Measurements from ENCODE around the gene RAB5B.
A peak's percentile ranks its signal among the peaks of the same experiment; 100 is the strongest.

Gene RAB5B

GRCh38 chr12:55931780-55932550, 41.9 kb upstream of the RAB5B start:
- Histone ChIP-seq H3K4me3 (ENCODE audit: insufficient read depth, low read depth, low read length, poor library complexity, severe bottlenecking) (peak overlapping the region; percentile 82), H3K9me3 (ENCODE audit: control insufficient read depth, low read length) (no peaks in the 10 kb centered on the region), H3K27me3 (replicated peaks; ENCODE audit: control insufficient read depth, insufficient read depth, low read length, poor library complexity, severe bottlenecking) (no peaks in the 10 kb centered on the region), H3K36me3 (ENCODE audit: control insufficient read depth, insufficient read depth, low read length) (peaks cover 9% of the 10 kb centered on the region), H3K27ac (ENCODE audit: insufficient read depth, low read length, poor library complexity, severe bottlenecking) (peak overlapping the region; percentile 90), H3K4me1 (ENCODE audit: control insufficient read depth, insufficient read depth, low read length, poor library complexity, severe bottlenecking) (peaks cover 43% of the 10 kb centered on the region)
- DNase-seq: peak in 1 of 3 donors; percentile 21

- H3K27me3 ChIP-seq (replicated peaks; ENCODE audit: control insufficient read depth, insufficient read depth, low read length, poor library complexity, severe bottlenecking): no peaks in the 10 kb centered on the region
- H3K27ac ChIP-seq (ENCODE audit: insufficient read depth, low read length, poor library complexity, severe bottlenecking): peak overlapping the region; percentile 90
- H3K4me1 ChIP-seq (ENCODE audit: control insufficient read depth, insufficient read depth, low read length, poor library complexity, severe bottlenecking): peaks cover 44% of the 10 kb centered on the region
- peak overlapping the region; percentile 82 for H3K4me3 ChIP-seq (ENCODE audit: insufficient read depth, low read depth, low read length, poor library complexity, severe bottlenecking)
- peak in 1 of 3 donors; percentile 29 for DNase-seq
- H3K36me3 ChIP-seq (ENCODE audit: control insufficient read depth, insufficient read depth, low read length): peaks cover 14% of the 10 kb centered on the region
- H3K9me3 ChIP-seq (ENCODE audit: control insufficient read depth, low read length): no peaks in the 10 kb centered on the region
These were observed 41.3 kb upstream of the RAB5B start for GRCh38 chr12:55932551-55932910.

GRCh38 chr12:55933169-55933798, 40.6 kb upstream of the RAB5B start:
- H3K4me3 ChIP-seq (ENCODE audit: insufficient read depth, low read depth, low read length, poor library complexity, severe bottlenecking): peak overlapping the region; percentile 82
- DNase-seq: no peak
- H3K9me3 ChIP-seq (ENCODE audit: control insufficient read depth, low read length): no peaks in the 10 kb centered on the region
- peaks cover 48% of the 10 kb centered on the region for H3K4me1 ChIP-seq (ENCODE audit: control insufficient read depth, insufficient read depth, low read length, poor library complexity, severe bottlenecking)
- H3K36me3 ChIP-seq (ENCODE audit: control insufficient read depth, insufficient read depth, low read length): peaks cover 22% of the 10 kb centered on the region
- peak overlapping the region; percentile 90 for H3K27ac ChIP-seq (ENCODE audit: insufficient read depth, low read length, poor library complexity, severe bottlenecking)
- no peaks in the 10 kb centered on the region for H3K27me3 ChIP-seq (replicated peaks; ENCODE audit: control insufficient read depth, insufficient read depth, low read length, poor library complexity, severe bottlenecking)

- H3K9me3 ChIP-seq (ENCODE audit: control insufficient read depth, low read length): no peaks in the 10 kb centered on the region
- peaks cover 49% of the 10 kb centered on the region for H3K4me1 ChIP-seq (ENCODE audit: control insufficient read depth, insufficient read depth, low read length, poor library complexity, severe bottlenecking)
- peak overlapping the region; percentile 64 for H3K27ac ChIP-seq (ENCODE audit: insufficient read depth, low read length, poor library complexity, severe bottlenecking)
- H3K27me3 ChIP-seq (replicated peaks; ENCODE audit: control insufficient read depth, insufficient read depth, low read length, poor library complexity, severe bottlenecking): no peaks in the 10 kb centered on the region
- peak overlapping the region; percentile 82 for H3K4me3 ChIP-seq (ENCODE audit: insufficient read depth, low read depth, low read length, poor library complexity, severe bottlenecking)
- DNase-seq: no peak
- H3K36me3 ChIP-seq (ENCODE audit: control insufficient read depth, insufficient read depth, low read length): peaks cover 28% of the 10 kb centered on the region
These were observed 39.8 kb upstream of the RAB5B start for GRCh38 chr12:55933799-55934742.

- H3K4me1 ChIP-seq (ENCODE audit: control insufficient read depth, insufficient read depth, low read length, poor library complexity, severe bottlenecking): peaks cover 52% of the 10 kb centered on the region
- H3K9me3 ChIP-seq (ENCODE audit: control insufficient read depth, low read length): no peaks in the 10 kb centered on the region
- H3K36me3 ChIP-seq (ENCODE audit: control insufficient read depth, insufficient read depth, low read length): peaks cover 31% of the 10 kb centered on the region
- peak overlapping the region; percentile 82 for H3K4me3 ChIP-seq (ENCODE audit: insufficient read depth, low read depth, low read length, poor library complexity, severe bottlenecking)
- no peaks in the 10 kb centered on the region for H3K27me3 ChIP-seq (replicated peaks; ENCODE audit: control insufficient read depth, insufficient read depth, low read length, poor library complexity, severe bottlenecking)
- DNase-seq: no peak
- peak overlapping the region; percentile 64 for H3K27ac ChIP-seq (ENCODE audit: insufficient read depth, low read length, poor library complexity, severe bottlenecking)
These were observed 39.1 kb upstream of the RAB5B start for GRCh38 chr12:55934773-55935172.

GRCh38 chr12:55935738-55936151, 38.1 kb upstream of the RAB5B start:
- Histone ChIP-seq H3K36me3 (ENCODE audit: control insufficient read depth, insufficient read depth, low read length) (peaks cover 41% of the 10 kb centered on the region), H3K27ac (ENCODE audit: insufficient read depth, low read length, poor library complexity, severe bottlenecking) (peak overlapping the region; percentile 64), H3K27me3 (replicated peaks; ENCODE audit: control insufficient read depth, insufficient read depth, low read length, poor library complexity, severe bottlenecking) (no peaks in the 10 kb centered on the region), H3K4me3 (ENCODE audit: insufficient read depth, low read depth, low read length, poor library complexity, severe bottlenecking) (peak overlapping the region; percentile 82), H3K9me3 (ENCODE audit: control insufficient read depth, low read length) (no peaks in the 10 kb centered on the region), H3K4me1 (ENCODE audit: control insufficient read depth, insufficient read depth, low read length, poor library complexity, severe bottlenecking) (peaks cover 58% of the 10 kb centered on the region)
- peak in 1 of 3 donors; percentile 17 for DNase-seq

GRCh38 chr12:55937981-55938380, 35.9 kb upstream of the RAB5B start:
- Histone ChIP-seq H3K4me1 (ENCODE audit: control insufficient read depth, insufficient read depth, low read length, poor library complexity, severe bottlenecking) (peaks cover 58% of the 10 kb centered on the region), H3K27ac (ENCODE audit: insufficient read depth, low read length, poor library complexity, severe bottlenecking) (peak overlapping the region; percentile 29), H3K4me3 (ENCODE audit: insufficient read depth, low read depth, low read length, poor library complexity, severe bottlenecking) (no peak overlapping the region), H3K9me3 (ENCODE audit: control insufficient read depth, low read length) (no peaks in the 10 kb centered on the region), H3K27me3 (replicated peaks; ENCODE audit: control insufficient read depth, insufficient read depth, low read length, poor library complexity, severe bottlenecking) (no peaks in the 10 kb centered on the region), H3K36me3 (ENCODE audit: control insufficient read depth, insufficient read depth, low read length) (peaks cover 63% of the 10 kb centered on the region)
- DNase-seq: no peak

GRCh38 chr12:55938826-55939501, 34.9 kb upstream of the RAB5B start:
- Histone ChIP-seq H3K4me3 (ENCODE audit: insufficient read depth, low read depth, low read length, poor library complexity, severe bottlenecking) (no peak overlapping the region), H3K36me3 (ENCODE audit: control insufficient read depth, insufficient read depth, low read length) (peaks cover 73% of the 10 kb centered on the region), H3K4me1 (ENCODE audit: control insufficient read depth, insufficient read depth, low read length, poor library complexity, severe bottlenecking) (peaks cover 50% of the 10 kb centered on the region), H3K27ac (ENCODE audit: insufficient read depth, low read length, poor library complexity, severe bottlenecking) (peak overlapping the region; percentile 29), H3K27me3 (replicated peaks; ENCODE audit: control insufficient read depth, insufficient read depth, low read length, poor library complexity, severe bottlenecking) (no peaks in the 10 kb centered on the region), H3K9me3 (ENCODE audit: control insufficient read depth, low read length) (no peaks in the 10 kb centered on the region)
- DNase-seq: no peak

GRCh38 chr12:55940065-55940732, 33.7 kb upstream of the RAB5B start:
- H3K4me1 ChIP-seq (ENCODE audit: control insufficient read depth, insufficient read depth, low read length, poor library complexity, severe bottlenecking): peaks cover 37% of the 10 kb centered on the region
- H3K4me3 ChIP-seq (ENCODE audit: insufficient read depth, low read depth, low read length, poor library complexity, severe bottlenecking): no peak overlapping the region
- peak overlapping the region; percentile 49 for H3K27ac ChIP-seq (ENCODE audit: insufficient read depth, low read length, poor library complexity, severe bottlenecking)
- no peaks in the 10 kb centered on the region for H3K27me3 ChIP-seq (replicated peaks; ENCODE audit: control insufficient read depth, insufficient read depth, low read length, poor library complexity, severe bottlenecking)
- H3K9me3 ChIP-seq (ENCODE audit: control insufficient read depth, low read length): no peaks in the 10 kb centered on the region
- peak; percentile 64 to 75 (median 68) for DNase-seq
- H3K36me3 ChIP-seq (ENCODE audit: control insufficient read depth, insufficient read depth, low read length): peaks cover 84% of the 10 kb centered on the region

Measured in effector memory CD4-positive, alpha-beta T cell (primary cell).